ENCODE results near the gene LCN9.
"Not testable (repeated sequence)": the region's sequence is repeated elsewhere in the genome, so short reads cannot be mapped to it uniquely, and the experiment has no call there.

LCN9 gene

DNA sequence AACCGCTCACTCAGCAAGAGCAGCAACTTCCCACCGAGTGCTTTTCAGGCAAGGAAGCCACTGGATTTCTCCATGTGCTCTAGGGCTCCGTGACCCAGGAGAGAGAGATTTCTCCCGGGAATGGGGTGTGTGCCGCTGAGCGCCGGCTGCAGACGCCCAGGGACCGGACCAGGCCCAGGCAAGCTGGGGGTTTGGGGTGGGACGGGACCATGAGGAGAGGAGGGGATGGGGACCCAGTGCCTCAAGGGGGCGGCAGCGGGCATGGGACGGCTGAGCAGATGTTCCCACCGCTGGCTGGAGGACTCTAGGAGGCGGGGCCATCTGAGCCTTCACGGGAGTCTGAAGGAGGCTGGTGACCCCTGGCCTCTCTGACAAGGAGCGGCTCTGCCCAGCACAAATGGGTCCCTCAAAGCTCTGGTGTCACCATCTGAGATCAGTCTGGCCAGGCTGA lies 8.5 kb downstream of the LCN9 start:
- no peak for DNase-seq (ENCODE audit: low spot score)

DNA sequence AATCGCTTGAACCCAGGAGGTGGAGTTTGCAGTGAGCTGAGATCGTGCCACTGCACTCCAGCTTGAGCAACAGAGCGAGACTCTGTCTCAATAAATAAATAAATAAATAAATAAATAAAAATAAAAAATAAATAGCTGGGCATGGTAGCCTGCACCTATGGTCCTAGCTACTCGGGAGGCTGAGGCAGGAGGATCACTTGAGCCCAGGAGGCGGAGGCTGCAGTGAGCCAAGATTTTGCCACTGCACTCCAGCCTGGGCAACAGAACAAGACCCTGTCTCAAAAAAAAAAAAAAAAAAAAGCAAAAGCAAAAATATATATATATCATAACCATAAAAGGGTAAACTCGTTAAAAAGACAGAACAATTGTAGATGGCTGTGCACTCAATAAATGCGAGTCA lies 9.7 kb downstream of the LCN9 start:
- not testable (repeated sequence) for DNase-seq (ENCODE audit: low spot score)

DNA sequence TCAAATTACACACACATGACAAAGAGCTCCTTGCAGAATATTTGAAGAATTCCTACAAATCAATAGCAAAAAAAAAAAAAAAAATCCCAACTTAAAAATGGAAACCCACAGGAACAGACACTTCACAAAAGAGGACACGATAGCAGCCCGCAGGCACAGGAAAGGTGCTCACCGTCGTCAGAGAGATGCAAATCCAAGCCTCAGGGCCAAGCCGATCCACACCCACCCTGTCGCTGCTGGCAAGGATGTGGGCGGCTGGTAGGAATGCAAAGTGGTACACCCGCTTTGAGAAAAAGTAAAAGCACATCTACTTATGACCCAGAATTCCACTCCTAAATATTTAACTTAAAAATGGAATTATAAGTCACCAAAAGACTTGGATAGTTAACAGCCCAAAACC lies 10.8 kb downstream of the LCN9 start:
- DNase-seq (ENCODE audit: low spot score) = no peak

DNA sequence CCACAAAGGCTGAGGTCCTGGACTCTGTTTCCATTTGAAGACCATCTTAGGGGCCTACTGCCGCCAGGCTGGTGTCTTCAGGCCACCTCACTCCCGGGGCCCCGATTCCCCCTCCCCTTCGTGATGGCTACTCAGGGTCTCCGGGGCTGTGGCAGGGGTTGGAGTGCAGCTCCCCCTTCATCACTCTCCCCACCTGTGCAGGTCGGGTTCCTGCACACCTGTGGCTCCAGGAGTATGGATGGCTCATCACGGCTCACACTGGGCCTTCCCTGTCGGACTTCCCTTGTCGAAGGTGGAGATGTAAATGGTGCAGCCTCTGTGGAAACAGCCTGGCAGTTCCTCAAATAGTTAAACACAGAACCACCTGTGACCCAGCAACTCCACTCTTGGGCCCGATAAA lies 11.9 kb downstream of the LCN9 start:
- no peak for DNase-seq (ENCODE audit: low spot score)

DNA sequence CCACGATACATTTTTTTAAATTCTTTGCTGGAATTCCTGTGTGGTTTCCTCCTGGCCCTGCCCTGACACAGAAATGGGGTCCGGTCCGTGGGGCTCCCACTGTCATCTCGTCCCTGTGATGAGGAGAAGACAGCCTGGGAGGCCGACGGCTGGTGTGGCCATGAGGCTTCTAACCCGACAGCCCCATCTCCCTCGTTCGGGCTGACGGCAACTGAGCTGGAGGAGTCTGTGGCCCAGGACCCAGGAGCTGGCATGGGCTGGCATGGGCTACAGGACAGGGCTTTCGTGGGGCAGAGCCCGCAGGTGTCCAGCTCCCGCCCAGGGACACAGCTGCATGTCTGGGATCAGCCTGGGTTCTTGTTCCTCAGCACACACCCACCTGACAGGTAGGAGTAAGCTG lies 13.8 kb downstream of the LCN9 start:
- no peak for DNase-seq (ENCODE audit: low spot score)

DNA sequence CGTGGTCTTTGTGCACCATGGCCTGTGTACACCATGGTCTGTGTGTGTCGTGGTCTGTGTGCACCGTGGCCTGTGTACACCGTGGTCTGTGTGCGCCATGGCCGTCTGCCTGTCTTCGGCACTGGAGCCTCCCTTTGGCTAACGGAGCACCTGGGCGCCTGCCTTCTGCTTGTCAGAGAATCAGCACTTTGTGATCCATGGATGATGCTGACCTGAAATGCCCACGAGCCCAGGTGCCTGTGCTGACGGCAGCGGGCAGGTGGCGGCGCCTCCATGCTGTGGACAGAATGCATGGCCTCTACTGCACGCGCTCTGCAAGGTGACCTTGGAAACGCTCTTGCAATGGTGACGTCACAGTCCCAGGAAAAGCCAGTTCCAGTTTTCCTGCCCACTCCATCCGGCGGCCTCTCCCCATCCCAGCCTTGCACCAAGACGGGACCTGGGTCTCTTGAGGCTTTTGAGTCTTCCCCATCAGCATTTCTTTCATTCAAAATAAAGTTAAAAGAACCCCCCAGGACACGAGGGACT lies 14.6 kb downstream of the LCN9 start:
- DNase-seq (ENCODE audit: low spot score) = no peak

DNA sequence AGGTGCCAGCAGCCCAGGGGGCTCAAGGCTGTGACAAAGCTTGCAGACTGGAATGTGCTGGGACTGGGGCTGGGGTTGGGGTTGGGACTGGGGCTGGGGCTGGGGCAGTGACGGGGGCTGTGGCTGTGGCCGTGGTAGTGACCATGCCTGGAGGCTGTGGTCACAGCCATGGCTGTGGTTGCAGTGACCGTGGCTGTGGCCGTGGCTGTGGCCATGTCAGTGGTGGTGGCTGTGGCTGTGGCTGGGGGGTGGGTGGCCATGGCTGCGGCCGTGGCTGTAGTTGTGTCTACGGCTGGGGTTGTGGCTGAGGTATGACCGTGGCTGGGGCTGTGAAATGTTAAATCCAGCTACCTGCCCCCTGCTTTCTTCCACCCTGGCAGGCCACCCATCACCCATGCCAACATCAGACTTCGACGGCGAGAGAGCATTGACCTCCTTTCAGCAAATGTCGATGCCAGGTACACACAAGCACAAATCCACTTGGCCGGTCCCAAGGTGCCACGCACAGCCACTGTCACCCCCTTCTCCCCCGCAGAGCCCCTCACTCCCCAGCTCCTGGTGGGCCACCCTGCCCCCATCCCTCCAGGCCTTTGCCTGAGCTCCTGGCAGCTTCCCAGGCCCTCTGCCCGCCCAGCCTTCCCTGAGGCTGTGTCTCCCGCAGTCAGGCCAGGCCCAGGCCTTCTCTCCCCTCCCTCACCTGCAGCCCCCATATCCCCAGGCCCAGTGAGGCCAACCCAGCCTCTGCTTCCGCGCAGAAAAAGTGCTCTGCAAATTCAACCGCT lies 15.3 kb downstream of the LCN9 start:
- DNase-seq (ENCODE audit: low spot score) = no peak

DNA sequence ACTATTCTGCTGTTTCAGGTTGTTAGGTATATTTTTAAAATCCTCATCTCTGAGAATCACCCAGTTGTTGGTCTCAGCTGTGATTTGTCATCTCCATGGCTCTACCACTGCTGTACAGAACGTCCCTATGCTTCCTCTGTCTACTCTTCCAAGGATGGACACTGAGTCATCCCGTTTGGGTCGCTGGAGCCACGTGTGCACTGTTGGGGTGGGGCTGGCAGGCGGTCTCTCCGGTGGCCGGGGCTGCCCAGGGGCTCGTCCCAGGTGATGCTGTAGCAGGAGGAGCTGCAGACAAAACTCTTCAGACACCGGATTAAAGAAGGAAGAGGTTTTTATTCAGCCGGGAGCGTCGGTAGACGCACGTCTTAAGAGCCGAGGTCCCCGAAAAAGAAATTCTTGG lies 16.9 kb downstream of the LCN9 start:
- no peak for DNase-seq (ENCODE audit: low spot score)

DNA sequence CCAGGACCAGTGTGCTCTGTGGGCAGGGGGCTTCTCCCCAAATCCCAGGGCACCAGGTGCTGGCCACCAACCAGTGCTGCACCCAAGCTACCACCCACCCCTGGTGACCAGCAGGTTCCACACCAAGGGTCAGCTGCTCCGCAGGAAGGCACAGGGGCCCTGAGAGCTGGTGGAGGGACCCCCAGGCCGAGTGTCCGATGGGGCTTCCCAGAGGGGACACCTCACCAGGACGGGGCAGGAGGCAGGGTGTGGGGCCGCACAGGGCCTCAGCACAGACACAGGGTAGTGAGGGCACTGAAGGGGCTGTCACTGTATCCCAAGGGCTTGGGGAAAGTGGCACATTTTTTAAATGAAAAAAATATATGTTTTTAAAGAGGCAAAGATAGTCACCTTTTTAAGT lies 18.1 kb downstream of the LCN9 start:
- no peak for DNase-seq (ENCODE audit: low spot score)

DNA sequence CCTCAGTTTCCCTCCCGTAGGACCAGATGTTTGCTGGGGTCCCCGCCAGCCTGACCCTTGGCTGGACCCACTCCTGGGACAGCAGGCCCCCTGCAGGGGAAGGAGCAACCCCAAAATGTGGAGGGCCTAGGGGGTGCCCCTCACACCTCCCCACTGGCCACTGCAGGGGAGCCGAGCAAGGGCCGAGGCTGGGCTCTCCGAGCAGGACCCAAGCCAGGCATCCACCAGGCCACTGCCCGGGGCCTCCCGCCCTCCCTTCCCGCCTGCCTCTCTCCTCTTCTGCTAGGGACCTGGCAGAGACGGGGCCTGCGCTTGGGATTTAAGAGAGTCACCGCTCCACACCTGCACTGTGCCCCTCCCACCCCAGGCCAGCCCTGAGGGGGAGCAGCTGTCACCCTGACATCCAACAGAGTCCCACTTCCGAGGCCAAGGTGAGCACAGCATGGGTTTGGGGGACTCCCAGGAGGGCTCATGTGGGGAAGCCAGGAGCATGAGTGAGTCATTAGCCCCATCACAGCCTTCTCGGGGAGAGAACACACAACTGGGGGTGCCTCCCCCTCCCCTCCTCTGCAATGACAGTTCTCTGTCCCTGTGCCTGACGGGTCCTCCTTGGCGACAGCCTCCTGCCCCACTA lies 20.4 kb downstream of the LCN9 start:
- DNase-seq (ENCODE audit: low spot score) = no peak

DNA sequence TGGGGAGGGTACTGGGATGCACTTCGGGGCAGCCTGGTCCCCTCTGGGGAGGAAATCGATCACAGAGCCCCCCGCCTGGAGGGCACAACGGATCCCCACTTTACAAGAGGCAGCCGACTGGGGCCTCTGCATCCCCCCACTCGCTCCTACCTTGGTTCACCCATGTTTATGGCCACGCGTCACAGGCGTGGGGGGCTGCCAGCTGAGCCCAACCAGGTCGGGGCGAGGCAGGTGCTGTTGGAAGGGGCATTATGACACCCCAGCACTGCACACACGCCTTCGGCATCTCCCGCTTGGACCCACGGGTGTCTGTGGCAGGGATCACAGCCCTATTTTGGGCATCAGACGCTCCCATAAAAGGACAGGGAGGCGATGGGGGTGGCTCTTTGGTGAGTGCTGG lies 21.6 kb downstream of the LCN9 start:
- no peak for DNase-seq (ENCODE audit: low spot score)

DNA sequence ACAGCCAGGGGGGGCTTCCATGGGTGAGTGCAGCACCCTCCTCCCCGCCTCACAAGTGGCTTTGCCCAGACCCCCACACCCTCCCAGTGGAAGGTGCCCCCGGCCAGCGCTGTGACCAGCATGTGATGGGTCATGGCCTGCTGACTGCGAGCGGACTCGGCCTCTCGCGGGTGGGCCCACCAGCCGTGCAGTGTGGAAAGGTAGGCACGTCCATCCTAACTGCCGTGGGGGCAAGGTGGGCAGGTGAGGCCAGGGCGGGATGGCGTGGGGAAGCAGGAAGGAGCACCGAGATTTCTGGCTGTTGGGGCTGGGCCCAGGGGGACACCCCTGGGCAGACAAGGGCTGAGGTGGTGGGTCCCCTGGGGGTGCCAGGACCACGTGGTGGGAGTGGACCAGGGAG lies 24.1 kb downstream of the LCN9 start:
- DNase-seq (ENCODE audit: low spot score) = no peak

DNA sequence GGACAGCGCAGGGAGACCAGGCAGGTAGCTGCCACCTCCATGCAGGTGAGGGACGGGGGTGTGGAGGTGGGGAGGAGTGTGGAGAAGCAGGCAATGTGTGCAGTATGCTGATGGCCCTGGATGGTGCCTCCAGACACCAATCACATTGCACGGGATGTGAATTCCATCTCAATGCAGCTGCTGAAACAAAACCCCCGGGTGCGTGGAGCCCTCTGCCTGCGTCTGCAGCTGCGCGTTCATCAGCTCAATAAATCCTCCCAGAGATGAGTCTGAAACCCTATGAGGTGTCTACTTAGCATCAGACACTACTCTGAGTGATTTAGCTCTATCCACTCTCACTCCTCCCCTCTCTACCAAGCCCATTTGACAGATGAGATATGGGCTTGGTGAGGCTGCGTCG lies 25.9 kb downstream of the LCN9 start:
- DNase-seq (ENCODE audit: low spot score) = no peak

DNA sequence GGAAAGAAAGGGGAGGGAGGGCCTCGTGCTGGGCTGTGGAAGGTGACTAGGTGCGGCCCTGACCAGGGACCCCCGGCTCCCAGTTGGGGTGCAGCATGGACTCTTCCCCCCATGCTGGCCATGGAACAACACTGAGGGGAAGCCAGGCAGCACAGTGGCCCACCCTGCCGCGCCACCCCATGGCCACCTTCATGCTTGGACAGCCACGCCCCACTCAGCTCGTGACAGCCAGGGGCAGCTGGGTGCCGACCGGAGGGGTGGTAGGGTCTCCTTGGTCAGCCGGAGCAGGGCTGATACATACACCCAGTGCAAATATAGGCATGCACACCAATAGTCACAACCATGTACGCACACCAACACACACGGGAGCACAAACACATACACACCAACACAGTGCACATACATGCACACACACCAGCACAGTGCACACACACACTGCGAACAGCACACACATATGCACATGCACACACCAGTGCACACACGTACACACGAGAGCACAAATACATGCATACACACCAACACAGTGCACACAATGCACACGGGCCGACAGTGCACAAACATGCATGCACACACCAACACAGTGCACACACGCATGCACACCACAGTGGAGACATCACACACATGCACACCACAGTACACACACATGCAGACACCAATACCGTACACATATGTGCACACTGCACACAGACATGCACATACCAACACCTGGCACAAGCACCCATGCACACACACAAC lies 27.9 kb downstream of the LCN9 start:
- DNase-seq (ENCODE audit: low spot score) = no peak

DNA sequence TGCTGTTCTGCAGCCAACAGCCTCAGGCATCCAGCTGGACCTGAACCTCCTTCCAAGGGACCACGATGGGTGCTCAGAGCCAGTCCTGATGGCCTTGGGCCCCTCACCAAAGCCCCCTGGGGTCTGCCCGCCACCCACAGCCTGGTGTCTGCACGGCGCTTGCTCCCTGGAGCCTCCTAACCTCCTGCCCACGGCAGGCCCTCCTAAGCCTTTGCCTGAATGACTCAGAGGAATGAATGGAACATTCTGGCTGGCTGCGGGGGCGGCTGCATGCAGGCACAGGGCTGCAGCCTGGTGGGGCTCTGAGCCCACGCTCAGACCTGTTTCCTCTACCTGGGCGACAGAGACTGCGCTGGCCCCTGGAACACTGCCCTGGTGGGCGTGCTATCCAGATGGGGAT lies 29.3 kb downstream of the LCN9 start:
- no peak for DNase-seq (ENCODE audit: low spot score)

DNA sequence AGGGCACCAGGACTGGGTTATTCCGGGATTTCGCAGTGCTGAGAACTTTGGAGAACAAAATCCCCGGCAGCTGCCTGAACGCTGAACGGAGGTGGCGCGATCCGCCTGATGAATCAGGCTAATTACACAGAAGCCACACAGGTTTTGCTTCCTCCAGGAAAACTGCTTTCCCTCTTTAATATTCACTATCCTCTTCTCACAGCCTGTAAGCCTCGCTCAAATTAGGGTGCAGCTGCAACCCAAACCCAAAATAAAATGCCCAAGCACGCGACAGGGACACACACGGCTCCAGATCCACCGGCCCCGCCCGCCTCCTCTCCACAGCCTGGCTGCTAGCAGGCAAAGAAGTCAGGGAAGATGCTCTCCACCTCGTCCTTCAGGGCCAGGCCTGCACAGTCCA lies 30.2 kb downstream of the LCN9 start:
- DNase-seq (ENCODE audit: low spot score) = no peak

DNA sequence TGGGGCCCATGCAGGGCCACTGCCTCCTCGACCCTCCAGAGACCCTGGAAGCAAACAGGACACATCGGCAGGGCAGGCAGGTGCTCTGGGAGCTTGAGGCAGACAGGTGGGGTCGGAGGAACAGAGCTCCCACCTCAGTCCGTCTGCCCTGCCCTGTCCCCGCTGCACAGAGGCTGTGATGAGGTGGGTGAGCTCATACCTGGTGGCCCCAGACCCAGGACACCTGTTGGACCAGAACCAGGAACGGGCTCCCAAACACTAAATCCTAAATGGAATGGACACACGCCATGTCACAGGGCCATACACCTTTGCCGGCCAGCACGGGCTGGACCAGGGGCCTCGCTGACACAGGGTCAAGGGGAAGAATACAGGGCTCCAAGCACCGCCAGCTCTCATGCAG lies 30.7 kb downstream of the LCN9 start:
- no peak for DNase-seq (ENCODE audit: low spot score)

DNA sequence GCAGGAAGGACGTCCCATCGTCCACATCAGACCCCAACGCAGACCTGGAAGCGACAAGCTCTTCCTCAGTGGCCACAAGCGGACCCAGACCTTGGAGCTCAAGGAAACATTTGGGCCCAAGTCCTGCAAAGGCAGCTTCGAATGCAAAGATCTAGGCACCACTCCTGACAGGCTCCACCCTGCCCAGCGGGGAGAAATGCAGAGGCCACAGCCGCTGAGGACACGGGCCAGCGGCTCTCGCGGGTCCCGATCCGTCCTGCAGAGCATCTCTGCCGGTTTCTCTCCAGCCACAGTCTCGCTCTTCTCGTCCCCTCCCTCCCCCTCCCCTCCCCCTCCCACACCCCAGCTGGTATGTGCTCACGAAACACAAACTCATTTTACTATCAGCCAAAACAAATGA lies 31.3 kb downstream of the LCN9 start:
- DNase-seq (ENCODE audit: low spot score) = no peak

DNA sequence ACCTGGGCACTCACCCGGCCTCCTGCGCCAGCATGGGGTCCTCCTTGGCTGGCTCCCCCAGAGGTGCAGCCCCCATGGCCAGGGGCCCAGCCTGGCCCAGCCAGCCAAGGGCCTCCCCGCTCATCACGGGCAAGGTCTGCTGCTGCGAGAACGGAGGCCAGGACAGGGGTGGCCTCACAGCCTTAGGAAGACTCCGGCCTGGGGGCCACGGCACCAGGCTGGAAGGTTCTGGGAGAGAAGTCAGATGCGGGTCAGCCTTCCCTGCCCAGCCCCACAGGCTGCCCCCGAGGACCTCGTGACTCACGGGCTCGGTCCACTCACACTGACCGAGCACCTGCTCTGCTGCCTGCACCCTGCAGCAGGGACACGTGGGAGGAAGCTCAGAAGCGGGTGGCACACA lies 31.9 kb downstream of the LCN9 start:
- no peak for DNase-seq (ENCODE audit: low spot score)

DNA sequence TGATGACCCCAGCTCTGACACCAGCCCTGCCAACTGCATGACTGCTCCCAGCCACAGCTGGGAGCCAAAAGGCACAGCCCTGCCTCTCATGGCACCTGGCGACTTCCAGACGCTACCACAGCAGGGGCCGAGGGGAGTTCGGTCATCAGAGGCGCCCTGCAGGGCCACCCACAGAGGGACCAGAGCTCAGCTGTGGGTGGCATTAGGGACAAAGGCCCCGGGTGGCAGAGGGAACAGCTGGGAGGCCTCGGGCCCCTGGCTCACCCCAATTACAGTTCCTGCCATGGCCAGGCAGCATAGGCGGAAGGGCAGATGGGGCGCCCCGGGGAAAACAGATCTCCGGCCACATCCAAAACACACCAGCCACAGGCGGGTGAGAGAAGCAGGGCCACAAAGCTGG lies 32.5 kb downstream of the LCN9 start:
- DNase-seq (ENCODE audit: low spot score) = no peak

DNA sequence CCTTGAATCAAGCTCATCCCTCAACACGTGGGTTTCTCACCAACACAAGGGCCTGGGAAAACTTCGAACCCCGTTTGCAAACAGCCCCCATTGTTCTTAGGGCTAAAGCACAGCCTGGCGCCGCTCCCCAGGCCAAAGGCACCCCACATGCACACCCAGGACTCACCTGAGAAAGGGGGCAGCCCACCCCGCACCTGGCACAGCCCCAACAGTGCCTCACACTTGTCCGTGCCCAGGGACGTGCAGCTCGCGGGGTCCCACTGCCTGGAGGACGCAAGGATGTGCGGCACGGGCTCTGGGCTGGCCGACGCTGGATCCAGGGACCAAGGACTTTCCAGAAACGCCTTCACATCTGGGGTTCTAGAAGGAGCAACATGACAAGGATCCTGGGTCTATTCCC lies 33.3 kb downstream of the LCN9 start:
- no peak for DNase-seq (ENCODE audit: low spot score)

DNA sequence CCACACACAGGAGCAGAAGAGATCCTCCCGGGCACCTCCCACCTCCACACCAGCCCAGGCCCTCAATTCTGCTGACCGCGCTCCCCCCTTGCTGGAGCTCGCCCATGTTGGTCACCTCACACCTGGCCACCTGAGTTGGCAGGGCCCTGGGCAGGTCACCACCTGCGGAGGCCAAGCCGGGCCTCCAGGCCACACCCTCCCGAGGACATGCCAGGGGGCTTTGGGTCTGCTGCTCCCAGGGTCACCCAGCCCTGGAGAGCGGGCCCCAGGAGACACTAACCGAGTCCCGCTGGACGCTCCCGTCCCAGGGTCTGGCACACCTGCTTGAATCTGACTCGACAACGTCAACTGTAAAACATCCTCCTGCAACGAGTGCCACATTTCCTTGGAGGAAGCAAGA lies 34.1 kb downstream of the LCN9 start:
- no peak for DNase-seq (ENCODE audit: low spot score)

DNA sequence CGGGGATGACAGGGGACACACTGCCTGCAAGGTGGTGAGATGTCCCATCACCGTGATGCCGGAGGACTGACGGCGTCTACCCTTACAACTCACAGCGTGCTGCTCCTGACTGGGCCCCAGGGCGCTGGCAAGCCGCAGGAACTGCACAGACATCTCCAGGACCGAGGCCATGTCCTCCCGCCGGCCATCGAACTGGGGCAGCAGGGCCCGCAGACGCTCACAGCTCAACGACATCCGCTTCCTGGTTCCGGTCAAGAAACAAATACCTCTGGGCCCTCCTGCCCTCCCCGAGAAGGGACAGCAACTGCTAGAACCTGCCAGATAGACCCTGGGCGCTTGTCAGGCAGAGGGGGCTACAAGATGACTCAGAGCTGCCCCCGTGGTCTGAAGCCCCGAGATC lies 35.1 kb downstream of the LCN9 start:
- no peak for DNase-seq (ENCODE audit: low spot score)

Data from cerebellar cortex (tissue), 1 donor.